ENCODE measurements around the gene SPEM1.

- peak; percentile 9 to 37 (median 10) for TF ChIP-seq CTCF (IDR thresholded peaks at IDR 0.05)
- TF ChIP-seq POLR2A (IDR thresholded peaks at IDR 0.05), result no peak
These were observed 25.5 kb upstream of the SPEM1 start, which contains the start of gene PLSCR3 for GRCh38 chr17:7394452-7395191.
